Nephron progenitor cell (in vitro differentiated cells): ENCODE measurements around the gene DEPP1.

ENCODE experiments used
- DNase-seq: peaks from one replicate; pipeline ENCODE4 v3.0.0; 2021
- H3K27ac Mint-ChIP-seq: 2 replicates; pipeline ENCODE4 v1.8.0; 2021; ENCODE audit warnings: mild to moderate bottlenecking, moderate library complexity, mixed read lengths
- H3K27me3 Mint-ChIP-seq: 2 replicates; pipeline ENCODE4 v1.8.0; 2021; ENCODE audit warnings: mild to moderate bottlenecking, low read depth, mixed read lengths; ENCODE audit not compliant: poor library complexity
- H3K36me3 Mint-ChIP-seq: 2 replicates; pipeline ENCODE4 v1.8.0; 2021; ENCODE audit warnings: low read depth, mixed read lengths
- H3K4me1 Mint-ChIP-seq: 2 replicates; pipeline ENCODE4 v1.8.0; 2021; ENCODE audit warnings: mixed read lengths
- H3K4me3 Mint-ChIP-seq: 2 replicates; pipeline ENCODE4 v1.8.0; 2021; ENCODE audit warnings: mild to moderate bottlenecking, moderate library complexity, mixed read lengths
- H3K9me3 Mint-ChIP-seq: 2 replicates; pipeline ENCODE4 v1.8.0; 2021; ENCODE audit warnings: mild to moderate bottlenecking, moderate library complexity, mixed read lengths
- CTCF ChIP-seq: fragments of 200-600 bp; sonication (generic); IDR thresholded peaks from 2 replicates; pipeline ENCODE4 v1.5.0; 2021; ENCODE audit warnings: antibody characterized with exemption

Gene DEPP1

GRCh38 chr10:44962870-44963738 lies 15.5 kb downstream of the DEPP1 start:
- peak overlapping the region; percentile 92 for H3K27ac Mint-ChIP-seq
- H3K4me3 Mint-ChIP-seq = peak overlapping the region; percentile 47
- peaks cover 94% of the 10 kb centered on the region for H3K4me1 Mint-ChIP-seq
- TF ChIP-seq CTCF = peak; percentile 21
- H3K27me3 Mint-ChIP-seq = peaks cover 14% of the 10 kb centered on the region
- no peaks in the 10 kb centered on the region for H3K36me3 Mint-ChIP-seq
- DNase-seq = no peak
- H3K9me3 Mint-ChIP-seq = no peaks in the 10 kb centered on the region

- Mint-ChIP-seq H3K4me3 (peak overlapping the region; percentile 60), H3K27ac (peak overlapping the region; percentile 8), H3K27me3 (peaks cover 12% of the 10 kb centered on the region), H3K36me3 (peaks cover under 1% of the 10 kb centered on the region), H3K9me3 (no peaks in the 10 kb centered on the region), H3K4me1 (peaks cover 91% of the 10 kb centered on the region)
- no peak for TF ChIP-seq CTCF
- no peak for DNase-seq
These were observed 16.5 kb downstream of the DEPP1 start for GRCh38 chr10:44961931-44962750.

DNA sequence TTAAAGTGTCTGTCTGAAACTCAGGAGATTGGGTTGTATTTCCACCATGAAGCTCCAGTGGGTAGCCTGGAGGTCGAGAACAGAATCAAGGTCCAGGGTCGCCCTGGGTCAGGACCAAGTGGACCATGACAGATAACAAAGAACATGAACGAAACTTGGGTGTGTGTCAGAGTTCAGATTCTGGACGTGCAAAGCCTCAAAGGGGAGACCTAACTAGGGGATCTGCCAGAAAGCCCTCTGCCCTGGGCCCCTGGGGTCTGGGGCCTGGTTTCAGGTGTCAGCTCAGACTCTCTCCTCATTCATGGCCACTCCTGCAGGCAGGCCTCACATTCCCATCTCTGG lies 17.4 kb downstream of the DEPP1 start:
- Mint-ChIP-seq H3K27ac (peak overlapping the region; percentile 60), H3K4me1 (peaks cover 83% of the 10 kb centered on the region)
- no peak for TF ChIP-seq CTCF

GRCh38 chr10:44960482-44961229 lies 18.0 kb downstream of the DEPP1 start:
- TF ChIP-seq CTCF = no peak
- peaks cover 12% of the 10 kb centered on the region for H3K27me3 Mint-ChIP-seq
- DNase-seq = no peak
- peak overlapping the region; percentile 60 for H3K27ac Mint-ChIP-seq
- H3K9me3 Mint-ChIP-seq = no peaks in the 10 kb centered on the region
- peak overlapping the region; percentile 86 for H3K4me3 Mint-ChIP-seq
- H3K4me1 Mint-ChIP-seq = peaks cover 83% of the 10 kb centered on the region
- H3K36me3 Mint-ChIP-seq = peaks cover 15% of the 10 kb centered on the region

More for the DNA sequence above, 17.4 kb downstream of the DEPP1 start:
- Mint-ChIP-seq H3K9me3 (no peaks in the 10 kb centered on the region), H3K36me3 (peaks cover 9% of the 10 kb centered on the region), H3K4me3 (peak overlapping the region; percentile 86), H3K27me3 (peaks cover 9% of the 10 kb centered on the region)
- no peak for DNase-seq

- Mint-ChIP-seq H3K27ac (no peak overlapping the region), H3K4me3 (peak overlapping the region; percentile 86)
These were observed 18.5 kb downstream of the DEPP1 start for GRCh38 chr10:44960088-44960460.

More at GRCh38 chr10:44960088-44960460, 18.5 kb downstream of the DEPP1 start:
- TF ChIP-seq CTCF = no peak
- no peak for DNase-seq
- no peaks in the 10 kb centered on the region for H3K9me3 Mint-ChIP-seq
- H3K4me1 Mint-ChIP-seq = peaks cover 79% of the 10 kb centered on the region
- peaks cover 16% of the 10 kb centered on the region for H3K36me3 Mint-ChIP-seq
- H3K27me3 Mint-ChIP-seq = peaks cover 12% of the 10 kb centered on the region
